Smooth muscle cell (in vitro differentiated cells): ENCODE data around the gene RAB11FIP3. TPM values are rescaled to one million over a fixed set of nuclear protein-coding genes. Genes with fewer than 3 reads are reported as not detected.

ENCODE experiments used
- DNase-seq: peaks from one replicate; lab custom pipeline; 2025; ENCODE audit not compliant: unreplicated experiment; lab: John Stamatoyannopoulos, UW
- H2AFZ ChIP-seq: fragments of 200-600 bp; sonication (generic); 2 replicates; pipeline ENCODE4 v1.6.0; 2016; ENCODE audit warnings: antibody characterized with exemption, low read depth, mild to moderate bottlenecking
- H3F3A ChIP-seq: fragments of 200-600 bp; sonication (generic); 2 replicates; pipeline ENCODE4 v1.6.0; 2017; ENCODE audit warnings: antibody characterized with exemption, low read depth
- H3K27ac ChIP-seq: fragments of 200-600 bp; sonication (generic); 2 replicates; pipeline ENCODE4 v1.5.1; 2016; ENCODE audit warnings: low read depth, mild to moderate bottlenecking
- H3K27me3 ChIP-seq: fragments of 200-600 bp; sonication (generic); 2 replicates; pipeline ENCODE4 v1.6.1; 2016; ENCODE audit warnings: low read depth, mild to moderate bottlenecking
- H3K36me3 ChIP-seq: fragments of 200-600 bp; sonication (generic); 2 replicates; pipeline ENCODE4 v1.5.1; 2016; ENCODE audit warnings: low read depth
- H3K4me1 ChIP-seq: fragments of 200-600 bp; sonication (generic); 2 replicates; pipeline ENCODE4 v1.5.1; 2016; ENCODE audit warnings: low read depth
- H3K4me2 ChIP-seq: fragments of 200-600 bp; sonication (generic); 2 replicates; pipeline ENCODE4 v1.6.0; 2016; ENCODE audit warnings: mild to moderate bottlenecking
- H3K4me3 ChIP-seq: fragments of 200-600 bp; sonication (generic); 2 replicates; pipeline ENCODE4 v1.5.1; 2016; ENCODE audit warnings: mild to moderate bottlenecking
- H3K79me2 ChIP-seq: fragments of 200-600 bp; sonication (generic); 2 replicates; pipeline ENCODE4 v1.6.0; 2016; ENCODE audit warnings: low read depth, mild to moderate bottlenecking
- H3K9ac ChIP-seq: fragments of 200-600 bp; sonication (generic); 2 replicates; pipeline ENCODE4 v1.6.0; 2016; ENCODE audit warnings: low read depth
- H3K9me3 ChIP-seq: fragments of 200-600 bp; sonication (generic); replicated peaks from 2 replicates; pipeline ENCODE4 v1.5.1; 2016; ENCODE audit warnings: low read depth
- H4K20me1 ChIP-seq: fragments of 200-600 bp; sonication (generic); 2 replicates; pipeline ENCODE4 v1.6.0; 2016; ENCODE audit warnings: low read depth
- WGBS: methylation state at CpG from one replicate; pipeline ENCODE4 v1.1.7; 2016; ENCODE audit warnings: low lambda C conversion rate; 5-methylcytosine and 5-hydroxymethylcytosine counted together
- polyA plus RNA-seq: library from polyadenylated mRNA; unstranded; fragments of >200 nt; fragmentation: Nextera tagmentation; extraction: Ambion mirVana; gene quantifications from 2 replicates; pipeline ENCODE4 v1.2.1, GENCODE V29; 2016
- total RNA-seq: library from RNA; depleted of rRNA; stranded (reverse); fragments of >200 nt; gene quantifications from 2 replicates; pipeline ENCODE4 v1.2.3, GENCODE V29; 2014
- TF ChIP-seq, protein P1 (sequence below): fragments of 200-600 bp; sonication (generic); IDR thresholded peaks from 2 replicates; pipeline ENCODE4 v1.5.1; 2017; ENCODE audit warnings: borderline replicate concordance, mild to moderate bottlenecking, antibody characterized with exemption; ENCODE audit not compliant: insufficient read depth, poor library complexity, severe bottlenecking

The RAB11FIP3 gene
- total and polyA plus RNA-seq, 2 experiments from 2014 or later, result 19.5 to 20.4 TPM

DNA sequence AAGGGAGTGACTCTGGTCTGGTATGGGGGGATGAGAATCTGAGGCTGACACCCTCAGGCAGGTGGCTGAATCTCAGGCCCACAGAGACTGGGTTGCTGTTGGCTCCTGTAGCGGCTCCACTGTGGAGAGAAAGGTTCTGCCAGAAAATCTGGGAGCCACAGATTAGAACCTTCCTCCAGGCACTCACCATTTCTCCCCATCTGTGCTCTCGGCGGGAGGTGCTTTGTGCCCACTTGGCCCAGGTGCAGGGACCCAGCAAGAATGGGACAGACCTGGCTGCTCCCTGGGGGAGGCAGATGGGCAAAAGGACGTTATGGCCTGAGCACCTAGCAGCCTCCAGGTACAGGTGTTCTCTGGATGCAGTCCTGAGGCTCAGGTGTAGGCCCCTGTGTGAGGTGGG is 20.1 kb downstream of the RAB11FIP3 start:
- no peak for DNase-seq
- Histone ChIP-seq H3K27me3 (no peaks in the 10 kb centered on the region), H3K4me1 (no peaks in the 10 kb centered on the region), H3K27ac (no peak overlapping the region), H3K79me2 (peaks cover 73% of the 10 kb centered on the region), H2AFZ (no peak overlapping the region), H3K4me2 (no peak overlapping the region), H3K9me3 (no peaks in the 10 kb centered on the region), H3K4me3 (no peak overlapping the region), H3K9ac (no peak overlapping the region), H3F3A (no peaks in the 10 kb centered on the region), H4K20me1 (peaks cover 91% of the 10 kb centered on the region), H3K36me3 (no peaks in the 10 kb centered on the region)
- TF ChIP-seq, protein P1, sequence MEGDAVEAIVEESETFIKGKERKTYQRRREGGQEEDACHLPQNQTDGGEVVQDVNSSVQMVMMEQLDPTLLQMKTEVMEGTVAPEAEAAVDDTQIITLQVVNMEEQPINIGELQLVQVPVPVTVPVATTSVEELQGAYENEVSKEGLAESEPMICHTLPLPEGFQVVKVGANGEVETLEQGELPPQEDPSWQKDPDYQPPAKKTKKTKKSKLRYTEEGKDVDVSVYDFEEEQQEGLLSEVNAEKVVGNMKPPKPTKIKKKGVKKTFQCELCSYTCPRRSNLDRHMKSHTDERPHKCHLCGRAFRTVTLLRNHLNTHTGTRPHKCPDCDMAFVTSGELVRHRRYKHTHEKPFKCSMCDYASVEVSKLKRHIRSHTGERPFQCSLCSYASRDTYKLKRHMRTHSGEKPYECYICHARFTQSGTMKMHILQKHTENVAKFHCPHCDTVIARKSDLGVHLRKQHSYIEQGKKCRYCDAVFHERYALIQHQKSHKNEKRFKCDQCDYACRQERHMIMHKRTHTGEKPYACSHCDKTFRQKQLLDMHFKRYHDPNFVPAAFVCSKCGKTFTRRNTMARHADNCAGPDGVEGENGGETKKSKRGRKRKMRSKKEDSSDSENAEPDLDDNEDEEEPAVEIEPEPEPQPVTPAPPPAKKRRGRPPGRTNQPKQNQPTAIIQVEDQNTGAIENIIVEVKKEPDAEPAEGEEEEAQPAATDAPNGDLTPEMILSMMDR, result no peak
- 90% methylated on average over 4 of the region's 4 CpGs for WGBS

DNA sequence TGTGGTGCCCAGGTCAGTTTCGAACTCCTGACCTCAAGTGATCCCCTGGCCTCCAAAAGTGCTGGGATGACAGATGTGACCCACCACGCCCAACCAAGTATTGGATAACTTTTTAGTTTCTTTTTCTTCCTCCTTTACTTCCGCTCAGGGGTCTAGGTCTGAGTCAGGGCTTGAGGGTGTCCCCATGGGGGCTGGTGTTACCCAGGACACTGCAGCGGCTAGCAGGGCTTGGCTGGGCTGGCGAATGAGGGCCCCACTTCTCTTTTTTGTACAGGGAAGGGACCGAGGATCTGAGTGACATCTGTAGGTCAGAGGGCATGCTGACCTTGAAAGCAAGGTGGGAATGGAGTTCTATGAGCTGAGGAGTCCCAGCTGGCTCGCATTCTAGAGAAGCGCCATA is 24.9 kb downstream of the RAB11FIP3 start:
- H3K27me3 ChIP-seq, result no peaks in the 10 kb centered on the region
- no peak overlapping the region for H3K4me2 ChIP-seq
- H3K27ac ChIP-seq, result no peak overlapping the region
- no peak overlapping the region for H2AFZ ChIP-seq
- H3K9ac ChIP-seq, result no peak overlapping the region
- 94% methylated on average over 6 of the region's 8 CpGs for WGBS
- H3K36me3 ChIP-seq, result no peaks in the 10 kb centered on the region
- no peaks in the 10 kb centered on the region for H3K9me3 ChIP-seq
- TF ChIP-seq, protein P1, result no peak
- peaks cover 47% of the 10 kb centered on the region for H3K79me2 ChIP-seq
- DNase-seq, result no peak
- H3K4me3 ChIP-seq, result no peak overlapping the region
- H4K20me1 ChIP-seq, result peaks cover 80% of the 10 kb centered on the region
- no peaks in the 10 kb centered on the region for H3K4me1 ChIP-seq
- H3F3A ChIP-seq, result no peaks in the 10 kb centered on the region

DNA sequence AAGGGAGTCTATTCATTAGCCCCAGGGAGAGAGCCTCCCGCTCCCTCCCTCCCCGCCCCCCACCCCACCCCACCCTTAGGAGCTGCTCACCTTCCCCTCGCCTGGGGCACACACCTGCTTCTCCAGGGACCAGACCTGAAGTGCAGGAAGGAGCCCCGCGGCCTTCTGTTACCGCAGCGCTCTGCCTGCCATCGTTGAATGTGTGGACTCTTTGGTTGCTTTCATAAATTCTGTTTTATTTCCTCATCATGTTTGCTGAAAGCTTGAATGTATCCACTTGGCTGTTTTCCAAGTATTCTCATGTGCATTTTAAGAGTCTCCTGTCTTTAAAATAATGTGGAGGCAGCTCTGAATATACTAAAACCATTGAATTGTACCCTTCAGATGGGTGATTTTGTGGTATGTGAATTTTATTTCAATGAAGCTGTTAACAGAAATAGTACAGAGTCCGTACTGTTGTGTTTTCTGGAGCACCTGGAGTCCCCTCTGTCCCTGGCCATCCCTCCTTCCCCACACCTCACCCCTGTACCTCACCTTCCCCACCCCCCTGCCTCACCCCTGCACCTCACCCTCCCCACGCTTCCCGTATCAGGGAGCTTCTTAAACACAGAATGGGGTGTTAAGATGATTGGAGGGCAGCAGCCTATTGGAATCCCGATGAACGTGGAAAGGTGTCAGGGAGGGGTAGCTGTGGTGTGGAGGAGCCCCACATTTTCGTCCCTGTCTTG is 25.5 kb downstream of the RAB11FIP3 start:
- no peaks in the 10 kb centered on the region for H3F3A ChIP-seq
- peaks cover 41% of the 10 kb centered on the region for H3K79me2 ChIP-seq
- 93% methylated on average over 12 of the region's 14 CpGs for WGBS
- no peak overlapping the region for H3K4me2 ChIP-seq
- H3K27me3 ChIP-seq, result no peaks in the 10 kb centered on the region
- H3K9ac ChIP-seq, result no peak overlapping the region
- no peak overlapping the region for H3K27ac ChIP-seq
- peaks cover 80% of the 10 kb centered on the region for H4K20me1 ChIP-seq
- TF ChIP-seq, protein P1, result no peak
- no peaks in the 10 kb centered on the region for H3K4me1 ChIP-seq
- no peak overlapping the region for H3K4me3 ChIP-seq
- DNase-seq, result no peak
- H3K9me3 ChIP-seq, result no peaks in the 10 kb centered on the region
- no peak overlapping the region for H2AFZ ChIP-seq
- no peaks in the 10 kb centered on the region for H3K36me3 ChIP-seq
